Breast epithelium (tissue), 3 donors: Measurements from ENCODE around the gene TMEM86A.

Experiments used
- CTCF ChIP-seq, 3 donors: fragments of 450-650 bp; IDR thresholded peaks; one replicate each; pipeline ENCODE4 v1.5.1; 2016 to 2017; ENCODE audit warnings: antibody characterized with exemption in 3 of 3, mild to moderate bottlenecking in 3 of 3, moderate library complexity in 3 of 3
- POLR2A ChIP-seq: fragments of 450-650 bp; IDR thresholded peaks from one replicate; pipeline ENCODE4 v1.6.1; 2016; ENCODE audit warnings: antibody characterized with exemption, mild to moderate bottlenecking, moderate library complexity

GRCh38 chr11:18741783-18742182, 43.2 kb downstream of the TMEM86A start:
- no peak for TF ChIP-seq CTCF (IDR thresholded peaks at IDR 0.05)
- TF ChIP-seq POLR2A: no peak
